Brain microvascular endothelial cell (primary cell): ENCODE data around the gene HTRA2.
A peak's percentile ranks its signal among the peaks of the same experiment; 100 is the strongest.

Experiments used
- DNase-seq: peaks from one replicate; pipeline ENCODE4 v3.0.0-alpha.2; 2020
- H3K27ac ChIP-seq: fragments of 250-450 bp; sonication (Bioruptor Pico); 2 replicates; pipeline ENCODE4 v1.5.1; 2020; ENCODE audit warnings: mild to moderate bottlenecking, moderate library complexity
- H3K27me3 ChIP-seq: fragments of 250-450 bp; sonication (Bioruptor Pico); replicated peaks from 2 replicates; pipeline ENCODE4 v1.5.1; 2020; ENCODE audit warnings: mild to moderate bottlenecking
- H3K36me3 ChIP-seq: fragments of 250-450 bp; sonication (Bioruptor Pico); replicated peaks from 2 replicates; pipeline ENCODE4 v1.5.1; 2020; ENCODE audit warnings: mild to moderate bottlenecking
- H3K4me3 ChIP-seq: 2 replicates; pipeline ENCODE4 v1.5.1; 2011; ENCODE audit warnings: low read depth, mild to moderate bottlenecking, control low read depth, low read length, moderate library complexity
- in situ Hi-C: cut with HindIII; loops from 2 replicates; pipeline ENCODE4 v1.10.0; 2017; ENCODE audit warnings: low sequenced_read_pairs, low pct_ligation_motif_present
- TF ChIP-seq, protein P1 (sequence below): IDR thresholded peaks from 2 replicates; pipeline ENCODE4 v1.5.1; 2011; ENCODE audit warnings: low read depth, mild to moderate bottlenecking, moderate library complexity, low read length, control low read depth, inconsistent platforms; ENCODE audit errors: missing control alignments

Gene HTRA2

DNA sequence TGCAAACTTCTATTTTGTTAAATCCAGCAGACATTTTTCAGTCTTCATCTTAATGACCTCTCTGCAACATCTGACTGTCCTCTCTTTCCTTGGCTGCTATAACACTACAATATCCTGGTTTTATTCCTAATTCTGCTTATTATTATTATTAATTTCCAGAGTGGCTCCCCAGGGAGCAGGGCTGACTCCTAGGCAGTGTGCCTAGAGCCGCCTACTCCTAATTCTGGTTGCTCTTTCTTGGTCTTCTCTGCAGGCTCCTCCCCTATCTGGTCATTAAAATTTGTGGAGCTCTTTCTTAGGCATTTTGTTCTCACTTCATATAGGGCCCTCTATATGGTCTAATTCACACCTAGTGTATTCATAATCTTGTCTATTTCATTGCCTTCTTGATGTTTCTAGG is 13.2 kb downstream of the HTRA2 start:
- H3K27me3 ChIP-seq, result no peaks in the 10 kb centered on the region
- no peak overlapping the region for H3K4me3 ChIP-seq
- DNase-seq, result no peak
- H3K27ac ChIP-seq, result no peak overlapping the region
- H3K36me3 ChIP-seq, result no peaks in the 10 kb centered on the region
- in situ Hi-C loops, result no loop called here
- TF ChIP-seq, protein P1, sequence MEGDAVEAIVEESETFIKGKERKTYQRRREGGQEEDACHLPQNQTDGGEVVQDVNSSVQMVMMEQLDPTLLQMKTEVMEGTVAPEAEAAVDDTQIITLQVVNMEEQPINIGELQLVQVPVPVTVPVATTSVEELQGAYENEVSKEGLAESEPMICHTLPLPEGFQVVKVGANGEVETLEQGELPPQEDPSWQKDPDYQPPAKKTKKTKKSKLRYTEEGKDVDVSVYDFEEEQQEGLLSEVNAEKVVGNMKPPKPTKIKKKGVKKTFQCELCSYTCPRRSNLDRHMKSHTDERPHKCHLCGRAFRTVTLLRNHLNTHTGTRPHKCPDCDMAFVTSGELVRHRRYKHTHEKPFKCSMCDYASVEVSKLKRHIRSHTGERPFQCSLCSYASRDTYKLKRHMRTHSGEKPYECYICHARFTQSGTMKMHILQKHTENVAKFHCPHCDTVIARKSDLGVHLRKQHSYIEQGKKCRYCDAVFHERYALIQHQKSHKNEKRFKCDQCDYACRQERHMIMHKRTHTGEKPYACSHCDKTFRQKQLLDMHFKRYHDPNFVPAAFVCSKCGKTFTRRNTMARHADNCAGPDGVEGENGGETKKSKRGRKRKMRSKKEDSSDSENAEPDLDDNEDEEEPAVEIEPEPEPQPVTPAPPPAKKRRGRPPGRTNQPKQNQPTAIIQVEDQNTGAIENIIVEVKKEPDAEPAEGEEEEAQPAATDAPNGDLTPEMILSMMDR, result no peak

DNA sequence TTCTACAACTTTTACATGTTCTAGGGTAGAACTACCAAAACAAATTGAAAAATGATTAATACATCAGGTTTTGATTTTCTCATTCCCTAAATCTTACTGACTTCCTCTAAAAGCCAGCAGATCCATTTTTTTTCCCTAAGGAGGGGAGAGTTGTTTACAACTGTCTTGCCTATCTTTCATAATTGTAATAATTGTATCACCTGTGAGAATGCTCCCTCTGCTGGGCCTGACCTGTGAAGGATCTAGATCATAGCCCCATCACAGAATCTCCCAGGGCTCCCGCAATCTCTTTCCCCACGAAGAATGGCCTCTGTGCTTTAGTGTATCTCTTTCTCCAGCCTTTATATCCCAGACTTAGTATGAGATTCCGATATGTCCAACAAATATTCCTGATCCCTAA is 14.9 kb downstream of the HTRA2 start:
- no peaks in the 10 kb centered on the region for H3K36me3 ChIP-seq
- in situ Hi-C loops, result no loop called here
- TF ChIP-seq, protein P1, result peak; percentile 38
- no peak overlapping the region for H3K27ac ChIP-seq
- H3K4me3 ChIP-seq, result no peak overlapping the region
- no peaks in the 10 kb centered on the region for H3K27me3 ChIP-seq
- no peak for DNase-seq

DNA sequence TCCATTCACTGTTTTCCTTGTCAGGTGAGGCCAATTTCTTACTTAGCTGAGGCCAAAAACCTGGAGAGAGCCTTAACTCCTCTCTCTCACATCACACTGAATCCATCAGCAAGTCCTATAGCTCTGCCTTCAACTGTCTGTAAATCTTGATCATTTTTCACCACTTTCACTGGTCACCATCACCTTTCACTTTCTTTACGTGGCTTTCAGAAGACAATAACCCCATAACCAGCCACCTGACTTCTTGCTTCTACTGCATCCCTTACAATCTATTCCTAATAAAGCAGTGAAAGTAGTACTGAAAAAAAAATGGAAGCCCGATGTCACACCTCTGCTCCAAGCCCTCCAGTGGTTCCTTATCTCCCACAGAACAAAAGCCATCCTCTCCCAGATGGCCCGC is 16.3 kb downstream of the HTRA2 start:
- Histone ChIP-seq H3K4me3 (no peak overlapping the region), H3K27ac (no peak overlapping the region), H3K36me3 (no peaks in the 10 kb centered on the region), H3K27me3 (no peaks in the 10 kb centered on the region)
- DNase-seq, result no peak
- in situ Hi-C loops, result no loop called here
- TF ChIP-seq, protein P1, result no peak

DNA sequence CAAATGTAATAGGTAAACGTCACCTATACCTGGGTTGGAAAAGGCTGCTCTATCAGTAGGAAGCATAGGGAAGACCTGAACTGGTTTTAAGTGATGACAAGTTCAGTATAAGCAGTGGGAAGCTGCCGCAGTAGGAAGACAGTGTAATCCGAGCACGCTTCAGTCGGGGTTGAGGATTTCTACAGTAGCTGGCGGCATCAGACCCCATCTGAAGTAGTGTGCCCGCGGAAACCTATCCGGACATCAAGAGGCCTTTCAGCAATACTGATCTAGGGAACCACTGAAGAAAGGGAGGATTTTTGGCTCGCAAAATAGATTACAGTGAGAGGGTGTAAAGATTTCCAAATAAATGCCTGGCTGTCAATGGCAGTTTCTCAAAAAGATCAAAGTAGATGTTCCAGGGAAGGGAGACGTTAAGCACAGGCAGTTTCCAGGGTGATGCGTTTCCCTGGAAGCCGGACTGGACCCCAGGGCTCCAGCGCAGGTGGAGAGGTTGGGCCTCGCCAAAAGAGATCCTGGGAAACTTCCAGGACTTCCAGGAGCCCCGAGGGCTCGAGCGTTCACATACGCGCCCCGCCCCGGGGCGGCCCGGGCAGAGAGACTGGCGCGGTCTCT is 18.7 kb downstream of the HTRA2 start:
- H3K27ac ChIP-seq, result peak overlapping the region; percentile 2
- peak overlapping the region; percentile 64 for H3K4me3 ChIP-seq
- TF ChIP-seq, protein P1, result no peak
- DNase-seq, result no peak
- H3K36me3 ChIP-seq, result no peaks in the 10 kb centered on the region
- H3K27me3 ChIP-seq, result no peaks in the 10 kb centered on the region
- in situ Hi-C loops, result no loop called here

DNA sequence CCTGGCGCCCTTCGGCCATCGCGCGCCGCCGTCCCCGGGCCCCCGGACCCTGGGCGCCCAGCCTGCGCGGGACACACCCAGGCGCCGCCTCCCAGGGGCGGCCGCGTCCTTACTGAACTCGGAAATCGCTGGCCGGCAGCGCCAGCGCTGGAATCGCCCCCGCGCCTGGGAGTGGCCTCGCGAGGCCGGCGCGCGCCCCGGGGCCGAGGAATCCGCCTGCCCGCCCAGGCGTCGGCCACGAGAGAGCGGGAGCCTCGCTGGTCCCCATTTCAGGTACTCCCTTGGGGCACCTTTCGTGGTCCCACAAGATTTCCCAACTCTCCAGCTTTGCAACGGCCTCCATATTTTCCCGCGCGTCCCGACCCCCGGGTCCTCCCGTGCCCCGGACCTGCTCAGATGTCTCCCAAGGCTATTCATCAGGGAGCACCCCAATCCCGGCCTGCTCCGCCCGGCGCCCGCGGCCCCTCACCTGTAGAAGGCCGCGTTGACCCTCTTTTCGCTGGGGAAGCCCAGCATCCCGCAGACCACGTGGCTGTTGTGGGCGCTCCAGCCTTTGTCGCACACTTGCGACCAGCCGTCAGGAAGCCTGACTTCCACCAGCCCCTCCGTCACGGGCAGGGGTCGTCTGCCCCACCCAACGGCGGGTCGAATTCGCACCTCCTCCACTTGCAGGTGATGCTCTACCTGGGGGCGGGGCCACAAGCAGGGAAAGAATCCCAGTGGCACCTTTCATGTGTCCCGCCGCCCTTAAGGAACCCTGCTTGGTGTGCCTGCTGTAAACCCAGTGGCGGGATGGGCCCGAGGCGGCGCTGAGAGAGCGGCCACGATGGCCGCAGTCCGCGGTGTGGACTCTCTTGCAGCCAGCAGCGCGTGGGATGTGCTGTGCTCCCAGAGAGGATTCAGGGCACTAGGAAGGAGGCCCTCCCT is 19.4 kb downstream of the HTRA2 start:
- peak; percentile 14 for DNase-seq
- H3K27ac ChIP-seq, result peak overlapping the region; percentile 2
- in situ Hi-C loops, result no loop called here
- H3K4me3 ChIP-seq, result peak overlapping the region; percentile 64
- no peaks in the 10 kb centered on the region for H3K27me3 ChIP-seq
- TF ChIP-seq, protein P1, result no peak
- no peaks in the 10 kb centered on the region for H3K36me3 ChIP-seq
